HUES6 (cell line): Measurements from ENCODE around the gene NF1.

Source experiments
- H3K27ac ChIP-seq: 2 replicates; pipeline ENCODE4 v1.7.0; 2013; ENCODE audit warnings: low read depth, mild to moderate bottlenecking, low read length, inconsistent platforms
- H3K27me3 ChIP-seq: 2 replicates; pipeline ENCODE4 v1.6.1; 2013; ENCODE audit warnings: low read length; ENCODE audit not compliant: control insufficient read depth, insufficient read depth
- H3K36me3 ChIP-seq: 2 replicates; pipeline ENCODE4 v1.6.1; 2013; ENCODE audit warnings: low read length; ENCODE audit not compliant: control insufficient read depth, insufficient read depth
- H3K4me1 ChIP-seq: 2 replicates; pipeline ENCODE4 v1.6.1; 2013; ENCODE audit warnings: low read length; ENCODE audit not compliant: control insufficient read depth, insufficient read depth
- H3K4me3 ChIP-seq: 2 replicates; pipeline ENCODE4 v1.5.1; 2013; ENCODE audit warnings: low read depth, low read length
- H3K9ac ChIP-seq: one replicate; pipeline ENCODE4 v1.6.1; 2013; ENCODE audit warnings: mild to moderate bottlenecking, low read length
- H3K9me3 ChIP-seq: 2 replicates; pipeline ENCODE4 v1.6.1; 2013; ENCODE audit warnings: low read depth, low read length; ENCODE audit not compliant: control insufficient read depth, insufficient read depth

The NF1 gene

GRCh38 chr17:31131299-31131698 is 36.5 kb downstream of the NF1 start:
- no peaks in the 10 kb centered on the region for H3K27me3 ChIP-seq
- no peak overlapping the region for H3K9ac ChIP-seq
- H3K4me3 ChIP-seq: no peak overlapping the region
- no peaks in the 10 kb centered on the region for H3K36me3 ChIP-seq
- H3K4me1 ChIP-seq: peaks cover 10% of the 10 kb centered on the region
- H3K9me3 ChIP-seq: no peaks in the 10 kb centered on the region
- no peak overlapping the region for H3K27ac ChIP-seq

DNA sequence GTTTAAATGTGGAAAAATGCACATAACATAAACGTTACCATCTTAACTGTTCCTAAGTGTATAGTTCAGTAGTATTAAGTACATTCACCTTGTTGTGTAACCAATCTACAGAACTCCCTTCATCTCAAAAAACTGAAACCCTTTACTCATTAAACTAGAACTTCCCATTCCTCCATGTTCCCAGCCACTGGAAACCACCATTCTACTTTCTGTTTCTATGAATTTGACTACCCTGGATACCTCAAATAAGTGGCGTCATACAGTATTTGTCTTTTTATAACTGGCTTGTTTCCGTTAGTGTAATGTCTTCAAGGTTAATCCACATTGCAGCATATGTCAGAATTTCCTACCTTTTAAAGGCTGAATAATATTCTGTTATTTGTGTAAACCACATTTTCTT is 38.2 kb downstream of the NF1 start:
- H3K27me3 ChIP-seq: no peaks in the 10 kb centered on the region
- no peak overlapping the region for H3K27ac ChIP-seq
- H3K9ac ChIP-seq: no peak overlapping the region
- H3K9me3 ChIP-seq: no peaks in the 10 kb centered on the region
- H3K4me3 ChIP-seq: no peak overlapping the region
- peaks cover 10% of the 10 kb centered on the region for H3K4me1 ChIP-seq
- 0 out of 2 replicates have a peak, but pooled peaks cover 3% of the 10 kb centered on the region for H3K36me3 ChIP-seq

DNA sequence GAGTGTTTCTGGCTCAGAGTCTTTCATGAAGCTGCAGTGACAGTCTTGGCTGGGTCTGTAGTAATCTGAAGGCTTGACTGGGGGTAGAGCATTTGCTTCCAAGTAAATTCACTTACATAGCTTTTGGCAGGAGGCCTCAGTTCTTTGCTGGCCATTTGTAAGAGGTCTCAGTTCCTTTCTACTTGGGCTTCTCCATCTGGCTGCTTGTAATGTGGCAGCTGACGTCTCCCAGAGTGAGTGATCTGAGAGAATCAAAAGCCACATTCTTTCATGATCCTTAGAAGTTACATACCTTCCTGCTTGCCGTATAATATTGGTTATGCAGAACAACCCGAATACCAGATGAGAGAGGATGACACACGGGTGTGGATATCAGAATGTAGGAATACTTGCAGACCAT is 39.8 kb downstream of the NF1 start:
- H3K36me3 ChIP-seq: 0 out of 2 replicates have a peak, but pooled peaks cover 3% of the 10 kb centered on the region
- H3K27me3 ChIP-seq: no peaks in the 10 kb centered on the region
- H3K27ac ChIP-seq: no peak overlapping the region
- H3K4me3 ChIP-seq: no peak overlapping the region
- no peak overlapping the region for H3K9ac ChIP-seq
- H3K4me1 ChIP-seq: peaks cover 10% of the 10 kb centered on the region
- no peaks in the 10 kb centered on the region for H3K9me3 ChIP-seq

DNA sequence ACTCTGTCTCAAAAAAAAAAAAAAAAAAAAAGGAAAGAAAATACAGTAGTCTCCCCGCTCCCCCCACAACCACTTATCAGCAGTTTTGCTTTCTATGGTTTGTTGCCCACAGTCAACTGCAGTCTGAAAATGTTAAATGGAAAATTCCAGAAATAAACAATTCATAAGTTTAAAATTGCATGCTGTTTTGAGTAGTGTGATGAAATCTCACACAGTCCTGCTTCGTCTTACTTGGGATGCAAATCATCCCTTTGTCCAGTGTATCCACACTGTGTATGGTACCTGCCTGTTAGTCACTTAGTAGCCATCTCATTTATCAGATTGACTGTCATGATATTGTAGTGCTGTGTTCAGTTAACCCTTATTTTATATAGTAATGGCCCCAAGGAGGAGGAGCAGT is 41.5 kb downstream of the NF1 start:
- H3K9me3 ChIP-seq: no peaks in the 10 kb centered on the region
- no peaks in the 10 kb centered on the region for H3K27me3 ChIP-seq
- no peak overlapping the region for H3K9ac ChIP-seq
- no peak overlapping the region for H3K4me3 ChIP-seq
- H3K4me1 ChIP-seq: peaks cover under 1% of the 10 kb centered on the region; the same call in 1 of the 2 replicates
- no peak overlapping the region for H3K27ac ChIP-seq
- 0 out of 2 replicates have a peak, but pooled peaks cover 3% of the 10 kb centered on the region for H3K36me3 ChIP-seq

- 0 out of 2 replicates have a peak, but pooled peaks cover 3% of the 10 kb centered on the region for H3K36me3 ChIP-seq
- no peaks in the 10 kb centered on the region for H3K27me3 ChIP-seq
- H3K9me3 ChIP-seq: no peaks in the 10 kb centered on the region
- H3K9ac ChIP-seq: no peak overlapping the region
- H3K4me3 ChIP-seq: no peak overlapping the region
- no peak overlapping the region for H3K27ac ChIP-seq
- no peaks in the 10 kb centered on the region for H3K4me1 ChIP-seq
Measured at GRCh38 chr17:31140111-31140510, 45.3 kb downstream of the NF1 start.

DNA sequence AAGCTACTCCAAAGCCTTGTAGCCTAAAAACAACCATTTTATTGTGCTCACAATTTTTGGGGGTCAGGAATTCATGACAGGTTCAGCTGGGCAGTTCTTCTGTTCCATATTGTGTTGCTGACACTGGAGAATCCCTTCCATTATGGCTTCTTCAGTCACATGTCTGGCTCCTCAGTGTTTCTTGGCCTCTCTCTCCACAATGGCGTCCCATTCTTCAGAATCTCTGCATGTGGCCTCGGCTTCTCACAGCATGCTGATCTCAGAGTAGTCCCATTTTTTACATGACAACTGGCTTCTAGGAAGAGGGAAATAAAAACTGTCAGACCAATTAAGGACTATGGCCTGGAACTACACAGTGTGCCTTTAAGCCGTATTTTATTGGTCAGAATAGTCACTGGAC is 49.7 kb downstream of the NF1 start:
- H3K36me3 ChIP-seq: no peaks in the 10 kb centered on the region
- H3K27me3 ChIP-seq: no peaks in the 10 kb centered on the region
- H3K4me3 ChIP-seq: no peak overlapping the region
- H3K4me1 ChIP-seq: peaks cover 9% of the 10 kb centered on the region; the same call in 1 of the 2 replicates
- H3K9me3 ChIP-seq: no peaks in the 10 kb centered on the region
- H3K9ac ChIP-seq: no peak overlapping the region
- H3K27ac ChIP-seq: no peak overlapping the region

GRCh38 chr17:31144836-31145235 is 50.1 kb downstream of the NF1 start:
- Histone ChIP-seq H3K27ac (no peak overlapping the region), H3K36me3 (no peaks in the 10 kb centered on the region), H3K27me3 (no peaks in the 10 kb centered on the region), H3K4me3 (no peak overlapping the region), H3K9me3 (no peaks in the 10 kb centered on the region), H3K9ac (no peak overlapping the region), H3K4me1 (peaks cover 9% of the 10 kb centered on the region; the same call in 1 of the 2 replicates)

DNA sequence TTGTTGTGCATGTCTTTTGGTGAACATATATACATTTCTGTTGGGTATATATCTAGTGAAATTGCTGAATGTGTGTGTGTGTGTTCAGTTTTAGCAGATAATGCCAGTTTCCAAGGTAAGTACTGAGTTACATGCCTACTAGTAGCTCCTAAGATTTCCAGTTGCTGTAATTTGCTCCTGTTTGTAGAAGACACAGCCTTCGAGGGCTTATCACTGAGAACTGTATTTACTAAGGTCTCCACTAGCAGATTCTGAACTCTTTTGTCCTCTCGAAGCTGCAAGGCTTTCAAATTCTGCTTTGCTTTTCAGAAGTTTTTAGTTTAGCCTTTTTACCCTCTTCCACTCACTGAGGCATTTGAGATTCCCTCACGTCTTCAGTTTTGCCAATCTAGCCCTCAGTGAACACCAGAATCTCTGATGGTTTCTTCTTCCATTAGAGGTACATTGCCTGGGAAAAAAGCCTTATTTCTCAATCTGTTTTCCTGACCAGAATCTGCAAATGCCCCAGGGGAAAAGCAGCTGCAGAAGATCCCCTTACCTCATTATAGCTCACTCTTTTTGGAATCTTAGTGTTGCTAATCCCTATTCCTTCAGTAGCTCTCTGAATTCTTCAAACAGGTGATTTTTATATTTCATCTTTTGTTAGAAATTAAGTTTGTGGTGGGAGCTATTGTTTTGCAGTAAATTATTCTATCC is 52.9 kb downstream of the NF1 start:
- H3K9ac ChIP-seq: no peak overlapping the region
- peaks cover 9% of the 10 kb centered on the region; the same call in 1 of the 2 replicates for H3K4me1 ChIP-seq
- no peaks in the 10 kb centered on the region for H3K27me3 ChIP-seq
- H3K27ac ChIP-seq: no peak overlapping the region
- no peaks in the 10 kb centered on the region for H3K36me3 ChIP-seq
- H3K9me3 ChIP-seq: no peaks in the 10 kb centered on the region
- no peak overlapping the region for H3K4me3 ChIP-seq

DNA sequence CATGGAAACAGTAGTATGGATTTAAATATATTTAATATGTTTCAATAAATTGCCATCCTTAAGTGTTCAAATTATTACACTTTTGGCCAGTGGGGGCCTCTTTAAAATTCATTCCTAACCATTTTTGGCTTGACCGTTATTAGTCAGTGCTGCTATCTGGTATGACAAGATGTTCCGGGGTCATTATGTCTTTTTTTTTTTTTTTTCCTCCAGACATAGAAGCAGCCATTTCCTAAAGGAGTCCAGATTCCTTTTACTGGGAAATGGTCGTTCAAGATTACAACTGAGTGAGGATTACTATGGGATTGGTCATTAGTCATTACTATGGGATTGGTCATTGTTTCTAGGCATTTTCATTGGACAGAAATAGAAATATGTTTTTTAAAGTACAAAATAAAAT is 53.4 kb downstream of the NF1 start:
- Histone ChIP-seq H3K9me3 (no peaks in the 10 kb centered on the region), H3K27ac (no peak overlapping the region), H3K36me3 (no peaks in the 10 kb centered on the region), H3K4me3 (no peak overlapping the region), H3K9ac (no peak overlapping the region), H3K4me1 (peaks cover 9% of the 10 kb centered on the region; the same call in 1 of the 2 replicates), H3K27me3 (no peaks in the 10 kb centered on the region)

GRCh38 chr17:31152271-31152670 is 57.5 kb downstream of the NF1 start:
- Histone ChIP-seq H3K4me1 (peaks cover 7% of the 10 kb centered on the region; the same call in 1 of the 2 replicates), H3K27me3 (no peaks in the 10 kb centered on the region), H3K27ac (no peak overlapping the region), H3K4me3 (no peak overlapping the region), H3K9me3 (no peaks in the 10 kb centered on the region), H3K36me3 (peaks cover 2% of the 10 kb centered on the region; the same call in 1 of the 2 replicates), H3K9ac (no peak overlapping the region)

DNA sequence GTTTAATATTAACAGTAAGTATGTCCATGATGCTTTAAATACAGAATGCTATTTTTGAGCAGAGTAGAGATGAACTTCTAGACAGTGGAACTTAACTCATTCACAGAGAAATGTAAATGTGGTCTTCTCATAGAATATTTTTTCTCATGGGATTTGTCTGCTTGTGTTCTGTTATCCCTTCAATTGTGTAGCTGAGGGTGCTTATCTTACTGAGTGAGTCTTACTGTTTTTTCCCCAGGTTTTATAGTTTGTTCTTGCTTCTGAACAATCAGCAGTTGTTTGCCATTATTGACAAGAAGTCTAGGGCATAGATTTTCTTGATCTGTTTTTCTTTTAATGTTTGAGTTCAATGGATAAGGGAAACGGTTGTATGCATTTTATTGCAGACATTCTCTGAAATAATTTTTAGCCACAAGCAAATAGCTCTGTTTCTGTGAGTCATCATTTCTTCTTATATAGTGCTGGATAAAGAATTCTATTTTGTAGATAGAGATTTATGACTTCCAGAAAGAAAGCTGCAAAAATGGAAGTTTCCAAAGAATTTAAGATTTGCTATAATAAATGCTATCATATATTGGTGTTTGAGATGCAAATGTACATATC is 60.5 kb downstream of the NF1 start:
- H3K27ac ChIP-seq: no peak overlapping the region
- peaks cover 6% of the 10 kb centered on the region for H3K36me3 ChIP-seq
- H3K9ac ChIP-seq: no peak overlapping the region
- no peak overlapping the region for H3K4me3 ChIP-seq
- H3K9me3 ChIP-seq: no peaks in the 10 kb centered on the region
- no peaks in the 10 kb centered on the region for H3K27me3 ChIP-seq
- no peaks in the 10 kb centered on the region for H3K4me1 ChIP-seq
